Fibroblast of upper back skin (primary cell): ENCODE measurements around the gene NETO1.

Source experiments
- DNase-seq: peaks from one replicate; pipeline ENCODE4 v3.0.0-alpha.2; 2013

Gene NETO1

GRCh38 chr18:72867746-72868584 lies at the start of gene NETO1:
Gene NETO1 (minus strand): TSS chr18:72867987. CDS start chr18:72867291, 696 bp downstream.
- no peak for DNase-seq

DNA sequence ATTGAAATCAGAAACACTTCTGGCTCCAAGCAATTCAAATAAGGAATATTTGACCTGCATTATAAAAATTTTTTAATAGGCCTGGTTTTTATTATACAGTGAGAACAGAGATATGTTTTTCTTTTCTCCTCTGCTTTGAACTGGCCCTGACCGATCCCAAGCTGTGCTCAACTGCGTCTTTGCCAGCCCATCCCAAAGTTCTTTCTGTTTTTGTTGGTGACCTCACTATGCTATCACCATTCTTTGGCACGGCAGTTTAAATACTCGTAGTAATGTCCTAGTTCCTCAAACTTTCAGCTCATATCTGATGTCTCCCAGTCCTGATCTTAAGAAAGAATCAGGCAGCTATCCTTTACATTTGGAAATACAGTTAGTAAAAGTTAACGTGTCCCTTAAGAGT lies 42.3 kb upstream of the NETO1 start:
- DNase-seq = no peak

- no peak for DNase-seq
Measured at GRCh38 chr18:72908181-72908580, 40.4 kb upstream of the NETO1 start.

- DNase-seq = no peak
Measured at GRCh38 chr18:72903033-72903432, 35.2 kb upstream of the NETO1 start.

- no peak for DNase-seq
Measured at GRCh38 chr18:72899338-72899737, 31.6 kb upstream of the NETO1 start.

GRCh38 chr18:72898870-72899269 lies 31.1 kb upstream of the NETO1 start:
- no peak for DNase-seq

DNA sequence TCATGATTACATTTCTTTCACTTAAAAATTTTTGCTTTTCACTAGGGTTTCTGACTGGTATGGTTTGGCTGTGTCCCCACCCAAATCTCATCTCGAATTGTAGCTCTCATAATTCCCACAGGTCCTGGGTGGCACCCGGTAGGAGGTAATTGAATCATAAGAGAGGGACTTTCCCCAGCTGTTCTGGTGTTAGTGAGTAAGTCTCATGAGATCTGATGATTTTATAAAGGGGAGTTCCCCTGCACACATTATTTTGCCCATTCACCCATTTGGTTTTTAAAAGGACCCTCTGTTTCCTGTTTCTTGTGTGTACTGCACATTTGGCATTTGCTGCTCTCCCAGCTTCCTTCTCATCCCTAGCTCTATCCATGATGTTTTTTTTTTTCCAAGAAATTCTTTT lies 27.8 kb upstream of the NETO1 start:
- DNase-seq = no peak

- no peak for DNase-seq
Measured at GRCh38 chr18:72878561-72878960, 10.8 kb upstream of the NETO1 start.

GRCh38 chr18:72878143-72878542 lies 10.4 kb upstream of the NETO1 start:
- DNase-seq = no peak

GRCh38 chr18:72871091-72871490 lies 3.3 kb upstream of the NETO1 start:
- no peak for DNase-seq

- DNase-seq = no peak
Measured at GRCh38 chr18:72869226-72870185, 1.7 kb upstream of the NETO1 start.

GRCh38 chr18:72868585-72869225 lies 918 bp upstream of the NETO1 start:
- DNase-seq = no peak

GRCh38 chr18:72866901-72867745 lies 664 bp downstream of the NETO1 start:
- DNase-seq = no peak

DNA sequence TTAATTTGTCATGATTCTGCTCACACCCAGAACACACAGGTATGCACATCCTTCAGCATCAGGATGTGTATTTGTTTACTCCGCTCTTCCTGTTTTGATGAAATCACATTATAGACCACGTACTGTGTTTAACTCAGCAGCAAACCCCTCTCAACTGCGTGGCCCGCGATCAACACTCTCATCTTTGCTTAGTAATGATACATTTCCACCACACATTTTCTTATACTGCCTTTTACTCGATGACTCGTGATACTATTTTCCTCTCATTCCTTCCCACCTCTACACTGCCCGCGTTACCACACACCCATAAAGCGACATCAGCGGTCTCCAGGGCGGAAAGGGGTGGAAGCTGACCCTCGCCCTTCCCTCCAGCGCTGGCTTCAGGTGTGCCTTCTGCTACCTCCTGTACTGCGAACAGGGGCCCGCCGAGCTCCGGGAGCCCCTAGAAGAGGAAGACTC lies 1.3 kb downstream of the NETO1 start:
- DNase-seq = no peak

DNA sequence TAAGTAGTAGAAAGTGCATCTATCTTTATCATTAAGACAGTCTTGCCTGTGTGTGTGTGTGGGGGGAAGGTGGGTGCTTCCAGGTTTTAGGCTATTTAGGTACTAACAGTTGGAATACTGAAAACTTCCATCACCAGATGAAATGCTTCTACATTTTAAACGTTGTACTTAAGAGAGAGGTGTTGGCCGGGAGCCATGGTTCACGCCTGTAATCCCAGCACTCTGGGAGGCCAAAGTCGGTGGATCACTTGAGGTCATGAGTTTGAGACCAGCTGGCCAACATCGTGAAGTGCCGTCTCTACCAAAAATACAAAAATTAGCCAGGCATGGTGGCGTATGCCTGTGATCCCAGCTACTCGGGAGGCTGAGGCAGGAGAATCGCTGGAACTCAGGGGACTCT lies 4.0 kb downstream of the NETO1 start:
- no peak for DNase-seq

- no peak for DNase-seq
Measured at GRCh38 chr18:72859088-72859487, 8.7 kb downstream of the NETO1 start.

GRCh38 chr18:72849671-72850070 lies 18.1 kb downstream of the NETO1 start:
- DNase-seq = no peak

- no peak for DNase-seq
Measured at GRCh38 chr18:72848503-72849237, 19.1 kb downstream of the NETO1 start.

GRCh38 chr18:72847771-72848170 lies 20.0 kb downstream of the NETO1 start:
- no peak for DNase-seq

DNA sequence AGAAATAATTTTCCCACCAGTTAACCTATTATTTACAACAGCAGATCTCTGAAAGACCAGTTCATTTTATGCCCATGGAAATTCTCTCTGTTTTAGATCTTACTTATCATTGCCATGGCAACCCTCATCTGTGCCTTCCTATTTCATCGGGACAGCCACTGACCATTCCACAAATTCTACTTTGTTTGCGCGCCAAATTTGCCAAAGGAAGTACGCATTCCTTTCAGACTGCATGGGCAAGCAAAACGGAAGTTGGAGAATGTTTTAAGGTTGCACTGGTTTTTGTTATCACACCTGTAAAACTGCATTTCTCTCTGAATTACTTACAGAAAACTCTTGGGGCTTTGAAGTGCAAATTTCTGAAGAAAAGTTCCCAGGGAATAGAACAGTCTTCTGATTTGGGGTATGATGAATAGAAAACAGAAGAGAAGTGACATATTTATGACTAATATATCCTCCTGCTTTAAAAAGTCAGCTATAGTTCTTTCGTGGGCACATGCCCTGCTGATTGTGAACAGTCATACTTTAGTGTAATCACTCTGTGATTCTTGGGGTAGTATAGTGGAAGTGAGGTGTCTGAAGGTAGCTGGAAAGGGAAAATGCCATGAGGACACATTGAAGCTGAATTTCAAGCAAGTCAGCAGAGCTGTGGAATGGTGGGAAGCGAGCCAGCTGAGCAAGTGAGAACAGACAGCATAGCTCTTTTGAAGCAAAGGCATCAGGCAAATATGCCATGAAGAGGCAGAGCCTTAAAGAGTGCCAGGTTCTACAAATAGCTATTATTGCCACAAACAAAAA lies 20.9 kb downstream of the NETO1 start:
- no peak for DNase-seq

DNA sequence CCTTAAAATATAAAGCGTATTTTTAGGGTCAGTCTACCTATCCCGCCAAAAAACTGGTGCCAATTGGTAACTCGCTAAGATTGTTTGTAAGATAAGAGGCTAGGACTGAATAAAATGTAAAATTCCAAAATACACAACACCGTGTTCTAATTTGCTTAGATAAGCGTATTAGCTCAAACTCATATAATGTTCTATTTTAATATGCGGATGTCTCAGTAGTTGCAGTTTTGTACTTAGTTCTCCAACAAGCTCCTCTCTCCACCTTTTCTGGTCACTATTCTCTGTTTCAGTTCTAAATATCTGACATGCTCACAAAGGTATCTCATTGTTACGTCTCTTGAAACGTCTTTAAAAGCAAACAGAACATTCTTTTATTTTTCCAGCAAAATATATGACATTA lies 24.0 kb downstream of the NETO1 start:
- DNase-seq = no peak
